ENCODE data around the gene RALGAPA2. TPM values are rescaled to one million over a fixed set of nuclear protein-coding genes. Genes with fewer than 3 reads are reported as not detected.
A peak's percentile ranks its signal among the peaks of the same experiment; 100 is the strongest.

Gene RALGAPA2
- polyA plus RNA-seq, 2 of the 4 experiments (the other 2 are of a cell fraction) = 4.0 to 4.7 TPM

- POLR2A ChIA-PET = no interaction called here
- no peak for ATAC-seq
Measured at GRCh38 chr20:20386192-20386591, 326.3 kb downstream of the RALGAPA2 start.

DNA sequence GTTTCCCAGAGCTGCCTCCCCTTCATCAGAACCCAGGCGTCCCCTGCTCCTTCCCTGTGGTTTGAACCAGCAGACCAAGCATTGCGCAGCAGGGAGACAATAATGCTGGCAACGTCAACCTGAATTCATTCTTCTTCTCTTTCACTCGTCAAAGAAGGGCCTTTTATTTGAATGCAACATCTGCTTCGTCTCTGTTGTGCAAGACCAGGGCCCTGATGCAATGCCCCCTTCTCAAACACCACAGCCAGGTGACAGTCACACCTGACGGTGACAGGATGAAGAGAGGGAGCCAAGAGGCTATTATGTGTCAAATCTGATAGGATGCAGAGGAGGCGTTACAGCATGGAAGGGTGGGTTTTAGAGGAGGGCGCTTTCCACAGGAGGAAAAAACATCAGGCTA is 336.6 kb downstream of the RALGAPA2 start:
- Histone ChIP-seq H3K4me3 (no peak overlapping the region), H3K27ac (no peak overlapping the region), H3K4me2 (no peak overlapping the region), H3K9me3 (peaks cover 20% of the 10 kb centered on the region), H3K4me1 (no peaks in the 10 kb centered on the region)
- TF ChIP-seq HES2 (IDR thresholded peaks at IDR 0.05) (no peak), FOSL2 (IDR thresholded peaks at IDR 0.05) (no peak), FOSL2 (CRISPR knock-in tag; IDR thresholded peaks at IDR 0.05) (no peak), TP53 (CRISPR knock-in tag; IDR thresholded peaks at IDR 0.05) (no peak), MYC (IDR thresholded peaks at IDR 0.05; ENCODE audit: borderline replicate concordance, low read length) (no peak)
- TF ChIP-seq, protein P1, sequence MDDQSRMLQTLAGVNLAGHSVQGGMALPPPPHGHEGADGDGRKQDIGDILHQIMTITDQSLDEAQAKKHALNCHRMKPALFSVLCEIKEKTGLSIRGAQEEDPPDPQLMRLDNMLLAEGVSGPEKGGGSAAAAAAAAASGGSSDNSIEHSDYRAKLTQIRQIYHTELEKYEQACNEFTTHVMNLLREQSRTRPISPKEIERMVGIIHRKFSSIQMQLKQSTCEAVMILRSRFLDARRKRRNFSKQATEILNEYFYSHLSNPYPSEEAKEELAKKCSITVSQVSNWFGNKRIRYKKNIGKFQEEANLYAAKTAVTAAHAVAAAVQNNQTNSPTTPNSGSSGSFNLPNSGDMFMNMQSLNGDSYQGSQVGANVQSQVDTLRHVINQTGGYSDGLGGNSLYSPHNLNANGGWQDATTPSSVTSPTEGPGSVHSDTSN (IDR thresholded peaks at IDR 0.05) = no peak
- ChIA-PET POLR2A (interaction anchor here (0.5 kb wide), 1 partner anchor 80 kb away, joined by 3 read pairs; no protein-coding TSS in a partner anchor), CTCF (interaction anchor here (0.6 to 1.2 kb wide), 3 partner anchors 16 to 191 kb away, joined by 3 to 5 read pairs (median 3); no protein-coding TSS in a partner anchor)
- ATAC-seq (no peak), DNase-seq (ENCODE audit: low read depth in 1 of 2, low spot score in 1 of 2) (no peak), FAIRE-seq (no peak)
- WGBS (ENCODE audit: missing lambda C conversion rate) = 23% methylated on average over 8 of the region's 8 CpGs

More at GRCh38 chr20:20386192-20386591, 326.3 kb downstream of the RALGAPA2 start:
- DNase-seq (ENCODE audit: low read depth in 1 of 2, low spot score in 1 of 2) (no peak), FAIRE-seq (no peak)
- Histone ChIP-seq H3K4me3 (no peak overlapping the region), H3K9me3 (peaks cover 11% of the 10 kb centered on the region), H3K4me1 (no peaks in the 10 kb centered on the region), H3K27ac (no peak overlapping the region), H3K4me2 (no peak overlapping the region)
- WGBS (ENCODE audit: missing lambda C conversion rate) = 47% methylated on average over 9 of the region's 9 CpGs
- TF ChIP-seq, protein P1 (IDR thresholded peaks at IDR 0.05) = no peak
- TF ChIP-seq TFCP2L1 (CRISPR knock-in tag; IDR thresholded peaks at IDR 0.05) (no peak), BHLHE40 (IDR thresholded peaks at IDR 0.05; ENCODE audit: low read depth, low read length) (no peak), SREBF2 (IDR thresholded peaks at IDR 0.05) (no peak), CBX8 (IDR thresholded peaks at IDR 0.05) (no peak), TP53 (CRISPR knock-in tag; IDR thresholded peaks at IDR 0.05) (no peak), MAFK (IDR thresholded peaks at IDR 0.05; ENCODE audit: partially characterized antibody) (no peak), CEBPB (IDR thresholded peaks at IDR 0.05) (no peak), EHMT2 (IDR thresholded peaks at IDR 0.05; ENCODE audit: low read depth) (no peak), EP300 (IDR thresholded peaks at IDR 0.05) (no peak), CHD2 (IDR thresholded peaks at IDR 0.05; ENCODE audit: low read length, partially characterized antibody) (no peak), ZSCAN20 (CRISPR knock-in tag; IDR thresholded peaks at IDR 0.05) (no peak), HEYL (CRISPR knock-in tag; IDR thresholded peaks at IDR 0.05) (no peak), FOSB (CRISPR knock-in tag; IDR thresholded peaks at IDR 0.05) (no peak), ESRRA (IDR thresholded peaks at IDR 0.05; ENCODE audit: borderline replicate concordance, low read length) (no peak), JUN (IDR thresholded peaks at IDR 0.05) (no peak), HDAC2 (IDR thresholded peaks at IDR 0.05) (no peak)
- TF ChIP-seq, protein P2, sequence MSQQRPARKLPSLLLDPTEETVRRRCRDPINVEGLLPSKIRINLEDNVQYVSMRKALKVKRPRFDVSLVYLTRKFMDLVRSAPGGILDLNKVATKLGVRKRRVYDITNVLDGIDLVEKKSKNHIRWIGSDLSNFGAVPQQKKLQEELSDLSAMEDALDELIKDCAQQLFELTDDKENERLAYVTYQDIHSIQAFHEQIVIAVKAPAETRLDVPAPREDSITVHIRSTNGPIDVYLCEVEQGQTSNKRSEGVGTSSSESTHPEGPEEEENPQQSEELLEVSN (IDR thresholded peaks at IDR 0.05; ENCODE audit: borderline replicate concordance, low read depth) = no peak
- CTCF ChIA-PET = no interaction called here

GRCh38 chr20:20373091-20373571 is 339.3 kb downstream of the RALGAPA2 start:
- DNase-seq (ENCODE audit: low read depth in 1 of 2, low spot score in 1 of 2) = no peak
- CTCF ChIA-PET = interaction anchor here (1.0 to 1.2 kb wide), 3 partner anchors 11 to 290 kb away, joined by 3 read pairs; no protein-coding TSS in a partner anchor
- peak; percentile 31 to 40; a peak in 2 of 6 replicates for ATAC-seq
- no peak for FAIRE-seq
- no peaks in the 10 kb centered on the region for H3K9me3 ChIP-seq
- H3K4me2 ChIP-seq = no peak overlapping the region
- no peak overlapping the region for H3K27ac ChIP-seq
- WGBS (ENCODE audit: missing lambda C conversion rate) = 37% methylated on average over 17 of the region's 17 CpGs
- H3K4me3 ChIP-seq = no peak overlapping the region
- H3K4me1 ChIP-seq = peaks cover 13% of the 10 kb centered on the region; the same call in 2 of the 3 replicates
- POLR2A ChIA-PET = no interaction called here
- TF ChIP-seq MAZ (IDR thresholded peaks at IDR 0.05; ENCODE audit: borderline replicate concordance, low read depth, low read length) (no peak), ZC3H11A (IDR thresholded peaks at IDR 0.05) (no peak), HDAC2 (IDR thresholded peaks at IDR 0.05) (no peak), POLR2AphosphoS2 (conservative IDR thresholded peaks at IDR 0.05; ENCODE audit: low read length) (no peak), HOXA7 (CRISPR knock-in tag; IDR thresholded peaks at IDR 0.05) (no peak), CTCF (IDR thresholded peaks at IDR 0.05) (no peak), ESRRA (IDR thresholded peaks at IDR 0.05; ENCODE audit: borderline replicate concordance, low read length) (no peak), KDM5A (IDR thresholded peaks at IDR 0.05) (no peak)
- TF ChIP-seq, protein P3, sequence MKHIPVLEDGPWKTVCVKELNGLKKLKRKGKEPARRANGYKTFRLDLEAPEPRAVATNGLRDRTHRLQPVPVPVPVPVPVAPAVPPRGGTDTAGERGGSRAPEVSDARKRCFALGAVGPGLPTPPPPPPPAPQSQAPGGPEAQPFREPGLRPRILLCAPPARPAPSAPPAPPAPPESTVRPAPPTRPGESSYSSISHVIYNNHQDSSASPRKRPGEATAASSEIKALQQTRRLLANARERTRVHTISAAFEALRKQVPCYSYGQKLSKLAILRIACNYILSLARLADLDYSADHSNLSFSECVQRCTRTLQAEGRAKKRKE (CRISPR knock-in tag; IDR thresholded peaks at IDR 0.05; ENCODE audit: low read depth) = no peak
- TF ChIP-seq, protein P4, sequence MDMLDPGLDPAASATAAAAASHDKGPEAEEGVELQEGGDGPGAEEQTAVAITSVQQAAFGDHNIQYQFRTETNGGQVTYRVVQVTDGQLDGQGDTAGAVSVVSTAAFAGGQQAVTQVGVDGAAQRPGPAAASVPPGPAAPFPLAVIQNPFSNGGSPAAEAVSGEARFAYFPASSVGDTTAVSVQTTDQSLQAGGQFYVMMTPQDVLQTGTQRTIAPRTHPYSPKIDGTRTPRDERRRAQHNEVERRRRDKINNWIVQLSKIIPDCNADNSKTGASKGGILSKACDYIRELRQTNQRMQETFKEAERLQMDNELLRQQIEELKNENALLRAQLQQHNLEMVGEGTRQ (IDR thresholded peaks at IDR 0.05) = no peak
